Smooth muscle cell (in vitro differentiated cells): ENCODE data around the gene DUSP28. TPM values are rescaled to one million over a fixed set of nuclear protein-coding genes. Genes with fewer than 3 reads are reported as not detected.

Experiments used
- DNase-seq: peaks from one replicate; lab custom pipeline; 2025; ENCODE audit not compliant: unreplicated experiment; lab: John Stamatoyannopoulos, UW
- H2AFZ ChIP-seq: fragments of 200-600 bp; sonication (generic); 2 replicates; pipeline ENCODE4 v1.6.0; 2016; ENCODE audit warnings: antibody characterized with exemption, low read depth, mild to moderate bottlenecking
- H3F3A ChIP-seq: fragments of 200-600 bp; sonication (generic); 2 replicates; pipeline ENCODE4 v1.6.0; 2017; ENCODE audit warnings: antibody characterized with exemption, low read depth
- H3K27ac ChIP-seq: fragments of 200-600 bp; sonication (generic); 2 replicates; pipeline ENCODE4 v1.5.1; 2016; ENCODE audit warnings: low read depth, mild to moderate bottlenecking
- H3K27me3 ChIP-seq: fragments of 200-600 bp; sonication (generic); 2 replicates; pipeline ENCODE4 v1.6.1; 2016; ENCODE audit warnings: low read depth, mild to moderate bottlenecking
- H3K36me3 ChIP-seq: fragments of 200-600 bp; sonication (generic); 2 replicates; pipeline ENCODE4 v1.5.1; 2016; ENCODE audit warnings: low read depth
- H3K4me1 ChIP-seq: fragments of 200-600 bp; sonication (generic); 2 replicates; pipeline ENCODE4 v1.5.1; 2016; ENCODE audit warnings: low read depth
- H3K4me2 ChIP-seq: fragments of 200-600 bp; sonication (generic); 2 replicates; pipeline ENCODE4 v1.6.0; 2016; ENCODE audit warnings: mild to moderate bottlenecking
- H3K4me3 ChIP-seq: fragments of 200-600 bp; sonication (generic); 2 replicates; pipeline ENCODE4 v1.5.1; 2016; ENCODE audit warnings: mild to moderate bottlenecking
- H3K79me2 ChIP-seq: fragments of 200-600 bp; sonication (generic); 2 replicates; pipeline ENCODE4 v1.6.0; 2016; ENCODE audit warnings: low read depth, mild to moderate bottlenecking
- H3K9ac ChIP-seq: fragments of 200-600 bp; sonication (generic); 2 replicates; pipeline ENCODE4 v1.6.0; 2016; ENCODE audit warnings: low read depth
- H3K9me3 ChIP-seq: fragments of 200-600 bp; sonication (generic); replicated peaks from 2 replicates; pipeline ENCODE4 v1.5.1; 2016; ENCODE audit warnings: low read depth
- H4K20me1 ChIP-seq: fragments of 200-600 bp; sonication (generic); 2 replicates; pipeline ENCODE4 v1.6.0; 2016; ENCODE audit warnings: low read depth
- WGBS: methylation state at CpG from one replicate; pipeline ENCODE4 v1.1.7; 2016; ENCODE audit warnings: low lambda C conversion rate; 5-methylcytosine and 5-hydroxymethylcytosine counted together
- polyA plus RNA-seq: library from polyadenylated mRNA; unstranded; fragments of >200 nt; fragmentation: Nextera tagmentation; extraction: Ambion mirVana; gene quantifications from 2 replicates; pipeline ENCODE4 v1.2.1, GENCODE V29; 2016
- total RNA-seq: library from RNA; depleted of rRNA; stranded (reverse); fragments of >200 nt; gene quantifications from 2 replicates; pipeline ENCODE4 v1.2.3, GENCODE V29; 2014
- TF ChIP-seq, protein P1 (sequence below): fragments of 200-600 bp; sonication (generic); IDR thresholded peaks from 2 replicates; pipeline ENCODE4 v1.5.1; 2017; ENCODE audit warnings: borderline replicate concordance, mild to moderate bottlenecking, antibody characterized with exemption; ENCODE audit not compliant: insufficient read depth, poor library complexity, severe bottlenecking

Gene DUSP28
- total and polyA plus RNA-seq, 2 experiments from 2014 or later, result 2.2 to 6.4 TPM

DNA sequence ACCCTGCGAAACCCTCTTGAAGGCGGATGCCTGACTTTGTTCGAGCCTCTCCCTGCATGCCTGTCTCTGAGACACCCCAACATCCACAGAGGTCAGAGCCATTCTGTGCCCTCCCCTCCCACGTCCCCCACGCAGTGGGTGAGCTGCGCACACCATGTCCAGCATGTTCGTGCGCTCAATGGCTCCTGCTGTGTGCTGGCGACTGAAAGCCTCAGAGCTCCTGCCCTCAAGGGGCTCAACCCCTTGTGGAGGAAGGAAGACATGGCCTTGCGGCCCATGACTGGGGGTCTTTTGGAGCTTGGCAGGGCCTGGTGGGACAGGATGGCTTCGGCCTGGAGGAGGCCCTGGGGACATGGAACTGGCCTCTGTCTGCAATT is 48.1 kb upstream of the DUSP28 start:
- no peak overlapping the region for H2AFZ ChIP-seq
- no peak overlapping the region for H3K4me2 ChIP-seq
- no peak overlapping the region for H3K4me3 ChIP-seq
- no peak for DNase-seq
- H3F3A ChIP-seq, result no peaks in the 10 kb centered on the region
- TF ChIP-seq, protein P1, sequence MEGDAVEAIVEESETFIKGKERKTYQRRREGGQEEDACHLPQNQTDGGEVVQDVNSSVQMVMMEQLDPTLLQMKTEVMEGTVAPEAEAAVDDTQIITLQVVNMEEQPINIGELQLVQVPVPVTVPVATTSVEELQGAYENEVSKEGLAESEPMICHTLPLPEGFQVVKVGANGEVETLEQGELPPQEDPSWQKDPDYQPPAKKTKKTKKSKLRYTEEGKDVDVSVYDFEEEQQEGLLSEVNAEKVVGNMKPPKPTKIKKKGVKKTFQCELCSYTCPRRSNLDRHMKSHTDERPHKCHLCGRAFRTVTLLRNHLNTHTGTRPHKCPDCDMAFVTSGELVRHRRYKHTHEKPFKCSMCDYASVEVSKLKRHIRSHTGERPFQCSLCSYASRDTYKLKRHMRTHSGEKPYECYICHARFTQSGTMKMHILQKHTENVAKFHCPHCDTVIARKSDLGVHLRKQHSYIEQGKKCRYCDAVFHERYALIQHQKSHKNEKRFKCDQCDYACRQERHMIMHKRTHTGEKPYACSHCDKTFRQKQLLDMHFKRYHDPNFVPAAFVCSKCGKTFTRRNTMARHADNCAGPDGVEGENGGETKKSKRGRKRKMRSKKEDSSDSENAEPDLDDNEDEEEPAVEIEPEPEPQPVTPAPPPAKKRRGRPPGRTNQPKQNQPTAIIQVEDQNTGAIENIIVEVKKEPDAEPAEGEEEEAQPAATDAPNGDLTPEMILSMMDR, result no peak
- H3K27me3 ChIP-seq, result no peaks in the 10 kb centered on the region
- no peaks in the 10 kb centered on the region for H3K36me3 ChIP-seq
- no peaks in the 10 kb centered on the region for H4K20me1 ChIP-seq
- H3K79me2 ChIP-seq, result no peaks in the 10 kb centered on the region
- H3K9me3 ChIP-seq, result no peaks in the 10 kb centered on the region
- H3K9ac ChIP-seq, result no peak overlapping the region
- no peak overlapping the region for H3K27ac ChIP-seq
- WGBS, result 97% methylated on average over 11 of the region's 11 CpGs
- no peaks in the 10 kb centered on the region for H3K4me1 ChIP-seq

- Histone ChIP-seq H3K4me1 (no peaks in the 10 kb centered on the region), H4K20me1 (no peaks in the 10 kb centered on the region), H3K9me3 (no peaks in the 10 kb centered on the region), H3K9ac (no peak overlapping the region), H3F3A (no peaks in the 10 kb centered on the region), H3K4me2 (no peak overlapping the region), H3K27me3 (no peaks in the 10 kb centered on the region), H3K27ac (no peak overlapping the region), H3K79me2 (no peaks in the 10 kb centered on the region), H3K4me3 (no peak overlapping the region), H3K36me3 (no peaks in the 10 kb centered on the region), H2AFZ (no peak overlapping the region)
- DNase-seq, result no peak
- 94% methylated on average over 21 of the region's 21 CpGs for WGBS
- TF ChIP-seq, protein P1, result no peak
Observed at GRCh38 chr2:240512666-240513535, 47.3 kb upstream of the DUSP28 start.

DNA sequence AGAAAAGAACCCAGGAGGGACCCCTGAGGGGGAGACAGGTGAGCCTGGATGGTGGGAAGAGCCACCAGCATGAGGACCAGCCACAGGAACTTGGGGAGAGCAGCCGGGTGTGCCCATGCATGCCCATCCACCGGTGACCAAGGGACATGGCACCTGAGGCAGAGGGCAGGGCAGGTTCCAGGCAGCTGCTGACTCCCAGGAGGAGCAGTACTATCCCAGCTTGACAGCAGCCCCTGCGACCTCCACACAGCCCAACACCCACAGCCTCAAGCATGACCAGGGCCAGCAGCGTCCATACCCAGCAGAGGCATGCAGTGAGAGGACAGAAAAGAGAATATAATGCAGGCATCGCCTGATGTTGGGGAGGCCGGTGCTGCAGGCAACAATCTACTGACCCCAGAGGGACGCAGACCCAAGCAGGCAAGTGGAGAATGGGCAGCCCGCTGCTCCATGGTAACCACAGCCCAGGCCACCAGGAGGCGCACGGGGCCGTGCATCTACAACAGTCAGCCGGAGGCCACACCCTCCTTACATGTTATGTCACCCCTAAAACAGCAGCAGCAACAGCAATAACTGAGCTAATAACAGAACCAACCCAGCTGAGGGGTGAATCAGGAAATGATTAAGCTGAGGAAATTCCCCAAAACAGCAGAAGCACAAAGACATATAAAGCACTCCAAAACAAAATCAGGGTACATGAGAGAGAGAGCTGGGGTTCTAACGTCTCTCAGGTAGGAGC is 46.4 kb upstream of the DUSP28 start:
- H3K36me3 ChIP-seq, result no peaks in the 10 kb centered on the region
- peak; percentile 51 for DNase-seq
- no peaks in the 10 kb centered on the region for H3K9me3 ChIP-seq
- no peak overlapping the region for H3K27ac ChIP-seq
- no peaks in the 10 kb centered on the region for H3K4me1 ChIP-seq
- no peaks in the 10 kb centered on the region for H3F3A ChIP-seq
- H3K79me2 ChIP-seq, result no peaks in the 10 kb centered on the region
- 41% methylated on average over 13 of the region's 13 CpGs for WGBS
- H4K20me1 ChIP-seq, result no peaks in the 10 kb centered on the region
- H3K4me2 ChIP-seq, result no peak overlapping the region
- no peak overlapping the region for H3K9ac ChIP-seq
- no peak overlapping the region for H2AFZ ChIP-seq
- no peak overlapping the region for H3K4me3 ChIP-seq
- TF ChIP-seq, protein P1, result peak; percentile 84
- no peaks in the 10 kb centered on the region for H3K27me3 ChIP-seq
